K562 (cell line): ENCODE data around the gene RBM26. TPM values are rescaled to one million over a fixed set of nuclear protein-coding genes. Genes with fewer than 3 reads are reported as not detected.

Source experiments
- ARID3A ChIP-seq: IDR thresholded peaks from 2 replicates; pipeline ENCODE4 v1.6.1; 2012; ENCODE audit warnings: low read depth, low read length, improper control_type of control experiment, borderline replicate concordance
- ATF4 ChIP-seq: fragments of 450-650 bp; formaldehyde crosslinking; IDR thresholded peaks from 2 replicates; pipeline ENCODE4 v1.4.0; 2022; ENCODE audit warnings: mild to moderate bottlenecking, moderate library complexity
- CCAR2 ChIP-seq: fragments of 200-400 bp; formaldehyde crosslinking; IDR thresholded peaks from 2 replicates; pipeline ENCODE4 v1.6.1; 2017; ENCODE audit warnings: mild to moderate bottlenecking, low read depth, low read length
- CTBP1 ChIP-seq: fragments of 450-650 bp; IDR thresholded peaks from 2 replicates; pipeline ENCODE4 v1.6.1; 2016; ENCODE audit warnings: borderline replicate concordance
- EHMT2 ChIP-seq: fragments of 450-650 bp; IDR thresholded peaks from 2 replicates; pipeline ENCODE4 v1.6.1; 2018; ENCODE audit warnings: antibody characterized with exemption
- FOXM1 ChIP-seq, 2 experiments: fragments of 450-650 bp in 1 of 2; sonication (generic) in 1 of 2; formaldehyde crosslinking in 1 of 2; IDR thresholded peaks; 2 replicates each; pipeline versions ENCODE4 v1.6.1 to v1.9.0; 2017 to 2022; ENCODE audit warnings: low read depth in 2 of 2, mild to moderate bottlenecking in 2 of 2, missing genetic modification reagents in 1 of 2, moderate library complexity in 1 of 2
- HMG20A ChIP-seq: fragments of 450-650 bp; formaldehyde crosslinking; conservative IDR thresholded peaks from 2 replicates; pipeline ENCODE4 v1.4.0; 2020; ENCODE audit warnings: mild to moderate bottlenecking, mixed read lengths
- MBD1 ChIP-seq: fragments of 250-450 bp; sonication (Bioruptor Pico); IDR thresholded peaks from 2 replicates; pipeline ENCODE4 v1.8.0; 2022; ENCODE audit warnings: inconsistent platforms
- MEIS2 ChIP-seq: fragments of 450-650 bp; IDR thresholded peaks from 2 replicates; pipeline ENCODE4 v1.6.1; 2014; ENCODE audit warnings: mild to moderate bottlenecking; ENCODE audit not compliant: partially characterized antibody
- NKRF ChIP-seq: fragments of 450-650 bp; IDR thresholded peaks from 2 replicates; pipeline ENCODE4 v1.6.1; 2016; ENCODE audit warnings: borderline replicate concordance
- POLR3G ChIP-seq: IDR thresholded peaks from 2 replicates; pipeline ENCODE4 v1.6.1; 2011; ENCODE audit not compliant: insufficient read length, insufficient replicate concordance; ENCODE audit errors: extremely low read depth
- SMC3 ChIP-seq: conservative IDR thresholded peaks from 2 replicates; pipeline ENCODE4 v1.6.1; 2011; ENCODE audit warnings: low read depth, low read length, improper control_type of control experiment; ENCODE audit not compliant: insufficient read depth
- STAT5B ChIP-seq: fragments of 250-450 bp; sonication (Bioruptor Pico); IDR thresholded peaks from 2 replicates; pipeline ENCODE4 v1.8.0; 2021; ENCODE audit warnings: mild to moderate bottlenecking, inconsistent platforms
- ZNF232 ChIP-seq: sonication (generic); formaldehyde crosslinking; IDR thresholded peaks from 2 replicates; pipeline ENCODE4 v1.8.0; 2022; ENCODE audit warnings: mild to moderate bottlenecking, missing genetic modification reagents
- ZNF592 ChIP-seq: fragments of 450-650 bp; IDR thresholded peaks from 2 replicates; pipeline ENCODE4 v1.6.1; 2017; ENCODE audit warnings: antibody characterized with exemption, mild to moderate bottlenecking
- polyA plus RNA-seq, 8 experiments: library from polyadenylated mRNA; depleted of rRNA in 4 of 8; stranded (reverse) in 5 of 8; unstranded in 3 of 8; fragments of >200 nt; fragmentation: Nextera tagmentation in 2 of 8; fragmentation: Illumina TruSeq in 1 of 8; extraction: Ambion mirVana in 2 of 8; extraction: Trizol in 1 of 8; gene quantifications; 2 replicates each; pipeline versions ENCODE4 v1.2.1 to v1.2.3, GENCODE V29; 2011 to 2014; ENCODE audit warnings: inconsistent platforms in 1 of 8, missing spikeins in 1 of 8
- total RNA-seq, 7 experiments: library from RNA; depleted of rRNA in 6 of 7; stranded (reverse); fragments of >200 nt in 6 of 7; fragmentation: Illumina TruSeq in 2 of 7; extraction: Trizol in 2 of 7; gene quantifications; 2 replicates each; pipeline versions ENCODE4 v1.2.1 to v1.2.3, GENCODE V29; 2011 to 2021; ENCODE audit warnings: low replicate concordance in 1 of 7

The RBM26 gene
- total and polyA plus RNA-seq, 9 of the 15 experiments (the other 6 are each of a cell fraction or from before 2014, with no cell fraction given): 10.0 to 42.4 (median 26.4) TPM

GRCh38 chr13:79405831-79406596 lies at the start of gene RBM26 (continued):
- TF ChIP-seq NKRF: peak; percentile 43; the same call in 1 of the 2 replicates
- TF ChIP-seq ATF4: no peak
- TF ChIP-seq SMC3: no peak
- TF ChIP-seq POLR3G: no peak
- TF ChIP-seq MEIS2: peak; percentile 3
- TF ChIP-seq EHMT2: no peak
- TF ChIP-seq FOXM1 (IDR thresholded peaks at IDR 0.05; ENCODE audit: low read depth): 0 out of 2 replicates have a peak, but pooled peaks have one; percentile 16
- no peak for TF ChIP-seq FOXM1 (CRISPR knock-in tag; IDR thresholded peaks at IDR 0.05; ENCODE audit: low read depth)
- TF ChIP-seq CCAR2: no peak
- peak; percentile 69; the same call in 1 of the 2 replicates for TF ChIP-seq ZNF592
- no peak for TF ChIP-seq MBD1 (CRISPR knock-in tag)
- TF ChIP-seq ARID3A: no peak
- peak; percentile 36; the same call in 1 of the 2 replicates for TF ChIP-seq CTBP1
- TF ChIP-seq ZNF232 (CRISPR knock-in tag): 0 out of 2 replicates have a peak, but pooled peaks have one; percentile 33
- no peak for TF ChIP-seq STAT5B (CRISPR knock-in tag)
- no peak for TF ChIP-seq HMG20A (CRISPR knock-in tag)
